ENCODE results near the gene VSIG10L2.

The VSIG10L2 gene

DNA sequence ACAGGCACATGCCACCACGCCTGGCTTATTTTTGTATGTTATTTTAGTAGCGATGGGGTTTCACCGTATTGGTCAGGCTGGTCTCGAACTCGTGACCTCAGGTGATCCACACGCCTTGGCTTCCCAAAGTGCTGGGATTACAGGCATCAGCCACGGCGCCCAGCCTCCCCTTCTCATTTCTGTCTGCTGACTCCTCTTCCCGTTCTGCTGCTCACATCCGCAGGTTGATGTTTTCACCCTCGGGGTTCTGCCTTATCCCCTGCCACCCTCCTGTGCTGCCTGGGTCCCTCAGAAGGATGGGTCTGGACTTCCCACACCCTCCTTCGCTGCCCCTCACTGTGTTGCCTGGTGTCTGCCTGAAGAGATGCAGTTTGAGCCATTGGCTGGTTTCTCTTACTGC lies 19.2 kb upstream of the VSIG10L2 start:
- no peak for DNase-seq
- intact Hi-C loops (cut with DNase I) = no loop called here

DNA sequence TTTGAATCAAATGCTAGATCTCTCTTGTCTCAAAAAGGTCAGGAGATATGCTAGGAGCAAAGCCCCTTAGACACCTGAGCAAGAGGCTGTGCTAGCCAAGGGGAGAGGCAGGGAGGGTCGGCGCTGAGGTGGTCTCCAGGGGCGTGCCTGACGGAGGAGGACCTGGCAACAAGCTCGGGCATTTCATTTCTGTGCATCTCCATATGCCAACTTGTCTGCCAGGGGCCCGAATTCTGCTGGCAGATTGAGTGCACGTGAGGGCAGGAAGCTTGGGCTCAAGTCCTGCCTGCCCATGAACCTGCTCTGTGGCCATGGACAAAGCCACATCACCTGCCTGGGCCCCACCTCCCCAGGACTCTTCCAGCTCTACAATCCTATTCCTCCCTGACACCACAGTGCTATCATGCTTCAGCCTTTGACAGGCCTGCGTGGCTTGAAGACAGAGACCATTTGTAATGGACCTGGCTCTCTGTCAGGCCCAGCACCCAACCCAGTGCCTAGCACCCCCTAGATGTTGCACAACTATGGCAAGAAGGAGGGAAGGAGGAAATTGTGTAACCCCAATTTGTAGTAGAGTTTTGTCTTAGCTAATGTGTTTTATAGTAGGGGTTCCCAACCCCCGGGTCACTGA lies 16.3 kb upstream of the VSIG10L2 start:
- peak in 2 of 10 donors; percentile 24 to 90 for DNase-seq
- intact Hi-C loops (cut with DNase I) = no loop called here

DNA sequence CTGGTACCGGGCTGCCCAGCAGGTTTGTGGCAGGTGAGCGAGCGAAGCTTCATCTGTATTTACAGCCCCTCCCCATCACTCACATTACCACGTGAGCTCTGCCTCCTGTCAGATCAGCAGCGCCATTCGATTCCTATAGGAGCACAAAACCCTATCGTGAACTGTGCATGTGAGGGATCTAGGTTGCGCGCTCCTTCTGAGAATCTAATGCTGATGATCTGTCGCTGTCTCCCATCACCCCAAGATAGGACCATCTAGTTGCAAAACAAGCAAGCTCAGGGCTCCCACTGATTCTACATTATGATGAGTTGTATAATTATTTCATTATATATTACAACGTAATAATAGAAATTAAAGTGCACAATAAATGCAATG lies 15.8 kb upstream of the VSIG10L2 start:
- intact Hi-C loops (cut with DNase I) = no loop called here
- no peak for DNase-seq

DNA sequence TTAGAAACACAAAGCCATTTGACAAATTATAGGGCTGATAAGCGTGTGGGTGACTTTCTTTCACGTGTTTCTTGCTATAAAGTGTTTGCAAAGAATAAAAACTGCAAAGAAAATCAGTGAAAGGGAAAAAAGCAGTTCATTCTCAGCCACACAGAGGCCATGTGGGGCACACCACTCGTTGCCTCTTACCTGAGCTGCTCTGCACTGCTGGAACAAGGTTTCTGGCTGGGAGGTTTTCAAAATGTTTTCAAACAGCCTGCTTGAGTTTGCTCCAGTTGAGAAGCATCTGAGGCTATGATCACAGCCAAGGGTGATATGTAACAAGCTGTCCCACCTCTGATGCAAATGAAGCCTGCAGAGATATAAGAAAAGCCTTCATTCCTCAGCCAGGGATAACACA lies 14.7 kb upstream of the VSIG10L2 start:
- DNase-seq = no peak
- intact Hi-C loops (cut with DNase I) = no loop called here

DNA sequence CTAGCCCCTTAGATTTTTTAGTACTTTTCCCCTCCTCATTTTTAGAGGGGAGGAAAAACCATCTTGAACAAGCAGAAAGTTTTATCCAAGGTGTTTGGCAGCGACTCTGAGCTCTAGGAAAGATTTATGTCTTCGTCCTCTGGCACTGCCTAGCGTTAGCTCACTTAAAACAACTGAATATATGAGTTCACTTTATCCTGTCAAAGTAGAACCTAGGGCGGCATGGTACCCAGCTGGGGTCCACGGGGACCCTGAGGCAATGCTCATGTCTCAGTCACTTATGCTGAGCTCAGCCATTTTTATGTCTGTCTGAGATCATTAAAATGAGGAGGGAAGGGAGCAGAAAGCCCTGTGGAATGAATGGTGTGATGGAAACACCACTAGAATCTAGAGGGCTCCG lies 14.2 kb upstream of the VSIG10L2 start:
- no peak for DNase-seq
- intact Hi-C loops (cut with DNase I) = no loop called here

DNA sequence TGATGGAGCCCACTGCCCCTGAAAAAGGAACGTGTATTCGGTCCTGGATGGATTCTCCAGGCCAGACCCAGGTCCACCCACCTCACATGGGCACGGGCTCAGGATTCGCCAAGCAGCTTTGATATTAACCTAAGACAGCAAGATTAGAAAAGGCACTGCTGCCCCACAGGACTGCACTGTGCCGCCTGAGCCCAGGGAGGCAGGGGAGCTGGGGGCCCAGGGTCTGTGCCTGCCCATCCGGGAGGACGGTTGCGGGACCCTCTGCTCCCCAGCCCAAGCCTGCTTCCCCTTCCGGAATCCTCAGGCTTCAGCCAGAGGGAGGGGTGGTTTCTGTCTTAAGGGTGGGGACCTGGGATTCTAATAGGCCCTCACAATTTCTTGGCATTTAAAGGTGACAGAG lies 13.5 kb upstream of the VSIG10L2 start:
- intact Hi-C loops (cut with DNase I) = no loop called here
- no peak for DNase-seq

DNA sequence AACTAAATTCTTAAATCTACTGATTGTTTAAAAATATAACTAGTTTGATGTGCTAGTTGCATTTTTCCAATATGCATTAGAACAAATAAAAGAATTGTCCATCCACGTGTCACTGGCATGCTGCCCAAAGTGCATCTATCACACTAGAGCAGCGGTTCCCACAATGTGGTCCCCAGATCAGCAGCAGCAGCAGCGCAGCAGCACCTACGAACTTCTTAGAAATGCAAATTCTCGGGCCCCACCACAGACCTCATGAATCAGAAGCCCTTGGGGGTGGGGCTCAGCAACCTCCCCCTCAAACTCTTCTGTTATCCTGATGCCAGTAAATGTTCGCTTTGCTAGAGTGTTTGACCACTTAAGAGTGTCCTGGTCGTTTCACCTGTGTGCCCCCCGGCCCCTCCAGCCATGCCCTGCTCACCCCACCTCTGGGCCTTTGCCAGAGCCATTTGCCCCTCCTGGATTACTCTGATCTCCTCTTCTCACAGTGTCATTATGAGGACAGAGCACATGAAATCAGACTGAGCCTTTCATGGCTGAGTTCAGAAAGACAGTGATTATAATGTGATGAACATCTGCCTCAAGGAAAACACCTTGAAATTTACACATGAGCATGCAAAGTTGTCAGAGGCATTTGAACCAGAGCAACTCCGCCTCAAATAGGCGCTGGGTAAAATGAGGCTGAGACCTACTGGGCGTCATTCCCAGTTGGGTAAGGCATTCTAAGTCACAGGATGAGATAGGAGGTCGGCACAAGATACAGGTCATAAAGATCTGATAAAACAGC lies 12.6 kb upstream of the VSIG10L2 start:
- intact Hi-C loops (cut with DNase I) = no loop called here
- peak in 1 of 10 donors; percentile 7 for DNase-seq

DNA sequence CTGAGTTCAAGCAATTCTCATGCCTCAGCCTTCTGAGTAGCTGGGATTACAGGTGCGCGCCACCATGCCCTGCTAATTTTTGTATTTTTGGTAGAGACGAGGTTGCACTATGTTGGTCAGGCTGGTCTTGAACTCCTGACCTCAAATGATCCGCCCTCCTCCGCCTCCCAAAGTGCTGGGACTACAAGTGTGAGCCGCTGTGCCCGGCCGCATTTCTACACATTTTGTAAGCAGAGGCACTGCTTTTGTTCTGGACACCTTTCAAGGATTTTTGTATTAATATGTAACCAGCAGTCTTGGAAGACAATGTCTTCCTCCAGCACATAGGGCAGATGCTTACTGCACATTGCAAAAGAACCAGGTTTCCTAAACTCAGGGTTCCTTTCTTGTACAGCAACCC lies 11.4 kb upstream of the VSIG10L2 start:
- intact Hi-C loops (cut with DNase I) = no loop called here
- peak in 1 of 10 donors; percentile 43 for DNase-seq

DNA sequence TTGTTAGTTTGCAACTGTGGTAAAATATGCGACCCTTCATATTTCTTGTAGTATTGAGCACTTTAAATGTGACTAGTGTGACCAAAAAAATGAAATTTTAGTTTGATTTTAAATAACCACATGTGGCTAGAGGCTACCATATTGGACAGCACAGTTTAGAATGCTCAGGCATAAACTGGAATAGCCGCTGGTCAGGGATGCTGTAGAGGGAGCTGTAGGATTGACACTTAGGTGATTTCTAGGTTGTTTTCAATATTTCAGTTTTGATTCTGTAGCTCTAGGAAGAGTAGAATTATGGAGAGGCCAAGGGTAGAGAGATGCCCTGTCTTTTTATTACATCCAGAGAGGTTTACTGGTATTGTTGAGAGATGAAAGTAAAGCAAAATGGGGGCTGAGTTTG lies 10.8 kb upstream of the VSIG10L2 start:
- intact Hi-C loops (cut with DNase I) = no loop called here
- no peak for DNase-seq

DNA sequence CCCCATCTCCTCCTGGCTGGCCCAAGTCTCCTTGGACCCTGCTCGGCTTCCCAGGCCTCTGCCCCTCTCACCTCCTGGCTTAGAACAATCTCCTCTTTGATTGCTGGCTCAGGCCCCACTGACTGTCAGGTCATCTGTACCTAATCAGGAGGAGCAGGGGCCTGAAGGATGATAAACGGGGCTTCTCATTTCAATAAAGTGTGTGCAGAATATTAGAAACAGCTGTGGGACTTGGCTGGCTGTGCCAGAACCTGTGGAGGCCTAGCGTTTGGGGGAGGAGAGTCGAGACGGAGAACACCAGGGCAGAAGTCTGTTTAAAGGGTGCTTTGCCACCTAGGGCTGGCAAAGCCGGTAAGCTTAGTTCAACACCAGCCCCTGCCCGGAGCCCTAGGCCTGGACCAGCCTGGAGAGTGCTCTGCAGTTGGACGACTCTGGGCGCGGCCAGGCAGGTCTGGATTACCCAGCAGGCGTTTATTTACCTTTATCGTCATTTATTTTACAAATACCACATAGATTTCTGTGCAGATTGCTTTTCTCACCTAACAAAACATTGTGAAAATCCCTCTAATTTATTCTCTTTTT lies 10.1 kb upstream of the VSIG10L2 start:
- DNase-seq = peak in 1 of 10 donors; percentile 40
- intact Hi-C loops (cut with DNase I) = no loop called here

DNA sequence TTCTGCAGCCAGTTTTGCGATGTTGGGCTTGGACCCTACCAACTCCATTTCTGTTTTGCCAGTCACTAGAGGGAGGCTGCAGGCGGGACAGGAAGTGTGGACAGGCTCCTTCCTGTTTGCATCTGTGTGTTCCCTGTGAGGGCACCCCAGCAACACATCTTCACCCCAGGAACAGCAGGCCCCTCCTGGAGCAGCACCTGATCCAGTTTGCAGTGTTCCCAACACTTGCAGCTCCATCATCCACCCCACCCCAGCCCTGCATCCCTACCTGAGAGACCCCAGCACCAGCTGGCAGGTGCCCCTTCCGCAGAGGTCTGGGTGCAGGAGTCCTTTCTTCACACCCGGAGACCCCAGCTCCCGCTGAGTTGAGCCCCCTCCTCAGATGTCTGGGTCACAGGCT lies 7.4 kb upstream of the VSIG10L2 start:
- DNase-seq = peak in 1 of 10 donors; percentile 46
- intact Hi-C loops (cut with DNase I) = no loop called here

DNA sequence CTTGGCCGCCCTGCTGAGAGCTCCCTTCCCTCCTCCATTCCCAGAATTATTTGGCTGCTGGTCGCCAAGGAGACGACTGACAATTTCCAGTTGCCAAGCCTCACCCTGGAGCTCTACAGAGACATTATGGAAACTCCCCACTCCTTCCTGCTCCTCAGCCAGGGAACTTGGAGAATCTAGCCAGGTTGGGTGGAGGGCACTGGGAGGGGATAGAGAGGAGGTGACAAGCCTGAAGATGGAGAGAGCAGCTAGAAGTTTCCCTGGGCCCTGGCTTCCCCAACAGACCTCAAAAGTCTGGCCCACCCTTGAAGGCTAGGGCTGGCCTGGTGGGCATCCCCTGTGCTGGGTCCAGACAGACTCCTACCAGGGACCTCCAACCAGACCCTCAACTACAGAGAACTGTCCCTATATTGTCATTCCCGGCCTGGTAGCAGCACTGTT lies 6.7 kb upstream of the VSIG10L2 start:
- intact Hi-C loops (cut with DNase I) = no loop called here
- no peak for DNase-seq

DNA sequence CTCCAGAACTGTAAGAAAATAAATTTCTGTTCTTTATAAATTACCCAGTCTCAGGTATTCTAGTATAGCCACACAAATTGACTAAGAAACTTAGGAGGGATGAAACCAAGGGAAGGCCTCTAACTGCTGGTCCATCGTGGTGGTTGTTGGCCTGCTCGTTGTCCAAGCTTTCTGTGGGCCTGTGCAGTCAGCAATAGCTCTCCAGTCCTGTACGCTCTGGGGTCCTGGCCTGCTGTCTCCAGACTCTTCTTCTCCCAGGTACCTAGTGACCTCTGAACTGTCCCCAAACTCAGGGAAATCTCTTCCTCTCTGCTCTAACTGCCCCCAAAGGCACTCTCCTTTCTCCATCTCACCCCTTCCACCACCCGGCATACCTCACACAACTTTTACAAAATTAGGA lies 5.7 kb upstream of the VSIG10L2 start:
- intact Hi-C loops (cut with DNase I) = no loop called here
- no peak for DNase-seq

DNA sequence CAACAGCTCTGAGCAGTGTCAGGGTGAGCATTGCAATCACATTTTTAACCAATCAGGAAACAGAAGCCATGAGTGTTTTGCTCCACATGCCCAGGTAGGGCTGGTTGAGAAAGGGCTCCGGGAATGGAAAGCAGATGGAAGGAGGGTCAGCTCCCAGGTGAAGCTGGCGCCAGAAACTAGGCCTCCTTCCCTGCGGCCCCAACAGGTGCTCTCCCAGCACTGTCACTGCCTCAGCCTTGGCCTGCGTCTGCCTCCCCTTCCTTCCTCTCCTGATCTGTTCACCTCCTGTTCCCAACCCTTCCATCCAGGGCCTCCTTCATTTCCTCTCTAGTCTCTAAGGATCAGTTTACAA lies 4.6 kb upstream of the VSIG10L2 start:
- intact Hi-C loops (cut with DNase I) = no loop called here
- no peak for DNase-seq

DNA sequence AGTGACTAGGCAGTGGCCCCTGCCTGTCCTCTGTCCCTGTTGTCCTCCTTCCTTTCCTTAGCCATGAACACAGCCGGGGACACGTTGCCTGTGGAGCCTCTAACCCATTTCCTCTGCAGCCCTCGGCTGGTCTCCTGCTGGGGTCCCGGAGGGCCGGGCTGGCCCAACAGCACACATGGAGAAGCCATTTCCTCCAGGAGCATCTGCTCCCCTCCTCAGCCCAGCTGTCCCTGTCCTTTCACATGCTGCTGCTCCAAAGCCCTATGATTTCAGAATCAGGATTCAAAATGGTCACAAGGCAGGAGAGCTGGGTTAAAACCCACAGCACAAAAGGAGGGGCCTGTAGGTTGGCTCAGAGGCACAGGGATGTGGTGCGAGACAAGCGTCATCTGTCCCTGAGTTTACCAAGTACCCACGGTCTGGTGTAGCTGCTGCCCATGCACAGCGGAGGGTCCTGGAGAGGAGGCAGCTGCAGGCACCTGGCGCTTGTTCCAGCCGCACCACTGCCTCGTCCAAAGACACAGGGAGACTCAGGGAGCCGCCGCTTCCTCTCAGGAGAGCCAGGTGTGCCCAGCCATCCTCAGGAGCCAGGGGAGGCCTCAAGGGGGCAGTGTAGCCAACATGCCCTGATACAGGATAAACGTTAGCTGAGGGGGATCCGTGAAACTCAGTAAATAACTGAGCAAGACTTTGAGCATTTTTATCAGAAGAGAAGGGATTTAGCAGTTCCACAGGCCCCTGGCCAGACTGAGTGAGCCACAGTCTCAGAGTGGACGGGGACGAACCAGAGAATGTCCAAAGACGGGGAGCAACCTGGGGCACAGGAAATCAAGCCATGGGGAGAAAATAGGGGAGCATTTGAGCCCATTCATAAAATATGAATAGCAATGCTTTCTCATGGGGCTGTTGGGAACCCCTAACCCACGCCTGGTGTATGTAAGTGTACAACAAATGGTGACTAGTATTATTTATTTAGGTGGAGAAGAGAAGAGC lies 3.9 kb upstream of the VSIG10L2 start:
- intact Hi-C loops (cut with DNase I) = no loop called here
- peak in 5 of 10 donors; percentile 40 to 92 (median 47) for DNase-seq

DNA sequence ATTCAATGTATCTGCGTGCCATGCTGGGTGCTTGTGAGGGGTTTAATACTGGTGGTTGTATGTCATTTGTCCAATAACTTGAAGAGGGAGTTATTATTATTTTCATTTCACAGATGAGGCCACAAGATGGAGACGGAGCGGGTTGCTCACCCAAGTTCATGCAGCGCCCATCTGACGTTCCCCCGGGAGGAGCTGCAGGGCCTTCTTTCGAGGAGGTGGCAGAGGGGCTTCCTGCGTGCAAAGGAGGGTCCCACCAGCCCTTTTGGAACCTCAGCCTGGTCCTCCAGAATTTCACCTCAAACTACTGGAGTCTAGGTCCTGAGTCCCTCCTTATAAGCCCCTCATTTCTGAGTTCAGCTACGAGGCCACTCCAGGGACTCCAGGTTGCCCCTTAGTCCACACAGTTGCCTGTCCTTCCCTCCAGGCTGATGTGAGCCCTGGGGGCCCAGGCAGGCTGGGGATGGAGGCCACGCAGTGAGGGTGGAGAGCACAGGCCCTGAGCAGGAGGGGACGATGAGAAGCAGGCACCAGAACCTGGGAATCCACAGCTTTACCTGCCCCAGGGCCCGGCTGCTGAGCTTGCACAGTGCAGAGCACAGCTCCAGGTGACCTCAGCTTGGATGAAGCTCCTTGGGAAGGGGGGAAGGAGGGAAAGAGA lies 2.9 kb upstream of the VSIG10L2 start:
- DNase-seq = no peak
- intact Hi-C loops (cut with DNase I) = no loop called here

DNA sequence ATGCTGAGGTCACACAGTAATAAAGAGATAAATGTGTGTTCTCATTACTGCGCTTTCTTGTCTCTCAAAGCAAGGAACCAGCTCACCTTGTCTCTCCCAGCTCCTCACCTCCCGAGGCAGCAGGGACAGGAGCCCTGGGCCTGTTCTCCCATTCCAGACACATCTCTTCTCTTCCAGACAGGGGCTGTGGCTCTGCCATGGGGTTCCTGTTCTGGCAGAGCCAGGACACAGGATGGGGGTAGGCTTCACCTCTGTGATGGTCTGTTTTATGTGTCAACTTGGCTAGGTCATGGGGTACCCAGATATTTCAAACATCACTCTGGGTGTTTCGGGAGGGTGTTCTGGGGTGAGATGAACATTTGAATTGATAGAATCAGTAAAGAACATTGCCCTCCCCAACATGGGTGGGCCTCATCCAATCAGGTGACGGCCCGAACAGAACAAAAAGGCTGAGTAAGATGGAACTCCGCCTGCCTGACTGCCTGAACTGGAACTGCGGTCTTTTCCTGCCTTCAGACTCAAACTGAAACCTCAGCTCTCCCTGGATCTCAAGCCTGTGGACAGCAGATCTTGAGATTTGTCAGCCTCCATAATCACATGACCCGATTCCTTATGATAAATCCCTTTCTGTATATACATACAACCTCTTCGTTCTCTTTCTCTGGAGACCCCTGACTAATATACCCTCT lies 2.0 kb upstream of the VSIG10L2 start:
- DNase-seq = no peak
- intact Hi-C loops (cut with DNase I) = no loop called here

DNA sequence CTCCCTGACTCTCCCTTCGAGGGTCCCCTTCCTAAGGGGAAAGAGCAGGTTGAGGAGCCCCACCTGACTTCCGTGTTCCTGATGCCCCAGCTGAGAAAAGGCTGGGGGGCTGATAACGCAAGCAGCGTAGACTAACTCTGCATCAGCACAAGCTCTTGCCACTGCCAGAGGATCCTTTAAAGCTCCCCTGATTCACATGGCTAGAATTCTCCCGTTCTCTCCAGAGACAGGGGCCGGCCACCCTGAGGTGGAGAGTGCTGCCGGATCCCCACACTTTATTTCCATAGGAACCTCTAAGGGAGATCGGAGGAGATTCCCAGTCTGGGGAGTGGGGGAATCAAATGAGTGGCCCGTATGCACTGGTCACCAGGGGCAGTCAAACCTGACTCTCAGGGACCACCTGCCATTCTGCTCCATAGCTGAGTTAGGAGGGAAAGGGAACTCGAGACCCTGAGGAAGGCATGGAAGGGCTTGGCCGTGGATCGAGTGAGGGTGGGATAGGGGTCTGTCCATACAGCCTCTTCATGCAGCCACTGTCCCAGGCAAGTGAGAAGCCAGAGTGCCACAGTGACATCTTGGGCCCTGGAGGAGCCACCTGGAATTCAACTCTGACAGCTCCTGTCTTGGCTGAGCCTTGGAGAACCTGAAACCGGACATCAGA lies 1.4 kb upstream of the VSIG10L2 start:
- no peak for DNase-seq
- intact Hi-C loops (cut with DNase I) = no loop called here
